ENCODE results near the gene TSR1.

TSR1 gene

DNA sequence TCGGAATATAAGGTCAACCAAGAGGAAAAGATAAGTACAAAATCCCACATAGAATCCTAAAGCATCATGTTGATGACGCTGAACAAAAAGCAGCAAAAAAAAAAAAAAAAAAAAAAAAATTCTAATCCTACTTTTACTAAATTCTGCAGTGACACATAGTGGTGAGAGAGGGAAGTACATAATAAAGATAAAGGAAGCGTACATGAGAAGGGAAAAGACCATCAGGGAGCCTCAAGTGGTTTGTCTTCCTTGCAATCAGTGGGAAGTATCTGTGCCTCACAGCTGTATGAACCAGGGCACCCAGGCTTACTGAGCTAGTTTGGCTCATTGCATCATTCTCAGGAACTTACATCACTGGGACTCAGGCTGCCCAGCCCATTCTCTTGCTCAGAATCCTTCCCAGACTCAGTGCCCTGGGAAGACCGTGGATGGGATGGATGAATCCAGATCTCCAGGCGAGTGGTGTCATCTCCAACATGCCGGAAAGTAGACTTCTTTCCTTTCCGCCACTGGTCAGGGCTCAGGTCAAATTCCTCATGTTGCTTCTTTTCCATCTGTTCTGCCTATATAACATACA lies 53.9 kb downstream of the TSR1 start:
- H3K4me3 ChIP-seq (ENCODE audit: insufficient read depth, low read length, poor library complexity, severe bottlenecking), result no peak overlapping the region
- H4K20me1 ChIP-seq (ENCODE audit: low read depth, low read length), result no peaks in the 10 kb centered on the region
- H3K4me2 ChIP-seq (ENCODE audit: low read depth, low read length, poor library complexity, severe bottlenecking), result no peak overlapping the region
- no peak overlapping the region for H3K27ac ChIP-seq (ENCODE audit: low read depth, low read length)
- TF ChIP-seq EZH2phosphoT487 (conservative IDR thresholded peaks at IDR 0.05; ENCODE audit: low read length), result no peak
- TF ChIP-seq, protein P1, sequence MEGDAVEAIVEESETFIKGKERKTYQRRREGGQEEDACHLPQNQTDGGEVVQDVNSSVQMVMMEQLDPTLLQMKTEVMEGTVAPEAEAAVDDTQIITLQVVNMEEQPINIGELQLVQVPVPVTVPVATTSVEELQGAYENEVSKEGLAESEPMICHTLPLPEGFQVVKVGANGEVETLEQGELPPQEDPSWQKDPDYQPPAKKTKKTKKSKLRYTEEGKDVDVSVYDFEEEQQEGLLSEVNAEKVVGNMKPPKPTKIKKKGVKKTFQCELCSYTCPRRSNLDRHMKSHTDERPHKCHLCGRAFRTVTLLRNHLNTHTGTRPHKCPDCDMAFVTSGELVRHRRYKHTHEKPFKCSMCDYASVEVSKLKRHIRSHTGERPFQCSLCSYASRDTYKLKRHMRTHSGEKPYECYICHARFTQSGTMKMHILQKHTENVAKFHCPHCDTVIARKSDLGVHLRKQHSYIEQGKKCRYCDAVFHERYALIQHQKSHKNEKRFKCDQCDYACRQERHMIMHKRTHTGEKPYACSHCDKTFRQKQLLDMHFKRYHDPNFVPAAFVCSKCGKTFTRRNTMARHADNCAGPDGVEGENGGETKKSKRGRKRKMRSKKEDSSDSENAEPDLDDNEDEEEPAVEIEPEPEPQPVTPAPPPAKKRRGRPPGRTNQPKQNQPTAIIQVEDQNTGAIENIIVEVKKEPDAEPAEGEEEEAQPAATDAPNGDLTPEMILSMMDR (IDR thresholded peaks at IDR 0.05; ENCODE audit: insufficient read depth, low read length, poor library complexity, severe bottlenecking), result no peak
- no peaks in the 10 kb centered on the region for H3K9me3 ChIP-seq (ENCODE audit: insufficient read depth, low read length)
- no peak overlapping the region for H2AFZ ChIP-seq (ENCODE audit: low read depth, low read length, severe bottlenecking)
- H3K9ac ChIP-seq (ENCODE audit: low read length), result no peak overlapping the region
- H3K79me2 ChIP-seq (ENCODE audit: insufficient read depth, low read length), result no peaks in the 10 kb centered on the region
- no peaks in the 10 kb centered on the region for H3K9me2 ChIP-seq (replicated peaks; ENCODE audit: insufficient read depth, low read length)
- H3K27me3 ChIP-seq (ENCODE audit: low read length), result no peaks in the 10 kb centered on the region
- peaks cover 4% of the 10 kb centered on the region; the same call in 1 of the 2 replicates for H3K36me3 ChIP-seq (ENCODE audit: low read length)
- H3F3A ChIP-seq (ENCODE audit: insufficient read depth), result peaks cover 9% of the 10 kb centered on the region; the same call in 1 of the 2 replicates

DNA sequence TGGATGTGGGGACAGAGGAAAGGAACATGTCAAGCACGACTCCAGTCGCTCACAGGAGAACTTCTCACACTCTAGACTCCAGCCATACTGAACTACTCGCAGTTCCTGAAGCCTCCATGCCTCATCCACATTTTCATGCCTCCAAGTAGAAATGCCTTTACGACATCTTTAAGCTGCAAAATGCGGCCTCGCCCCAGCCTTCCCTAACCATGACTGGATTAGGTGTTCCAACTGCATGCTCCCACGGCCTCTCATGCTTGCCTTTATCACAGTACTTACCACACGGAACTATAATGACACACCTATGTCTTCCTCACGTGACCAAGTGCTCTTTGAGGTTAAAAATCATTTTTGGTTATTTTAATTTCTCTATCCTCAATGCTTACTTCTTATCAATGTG lies 56.5 kb downstream of the TSR1 start:
- TF ChIP-seq, protein P1 (IDR thresholded peaks at IDR 0.05; ENCODE audit: insufficient read depth, low read length, poor library complexity, severe bottlenecking), result no peak
- TF ChIP-seq EZH2phosphoT487 (conservative IDR thresholded peaks at IDR 0.05; ENCODE audit: low read length), result no peak
- no peaks in the 10 kb centered on the region for H3K79me2 ChIP-seq (ENCODE audit: insufficient read depth, low read length)
- H3F3A ChIP-seq (ENCODE audit: insufficient read depth), result peaks cover 3% of the 10 kb centered on the region; the same call in 1 of the 2 replicates
- H4K20me1 ChIP-seq (ENCODE audit: low read depth, low read length), result no peaks in the 10 kb centered on the region
- no peak overlapping the region for H3K9ac ChIP-seq (ENCODE audit: low read length)
- H3K4me3 ChIP-seq (ENCODE audit: insufficient read depth, low read length, poor library complexity, severe bottlenecking), result no peak overlapping the region
- peaks cover 4% of the 10 kb centered on the region; the same call in 1 of the 2 replicates for H3K36me3 ChIP-seq (ENCODE audit: low read length)
- no peak overlapping the region for H2AFZ ChIP-seq (ENCODE audit: low read depth, low read length, severe bottlenecking)
- no peak overlapping the region for H3K4me2 ChIP-seq (ENCODE audit: low read depth, low read length, poor library complexity, severe bottlenecking)
- no peaks in the 10 kb centered on the region for H3K9me3 ChIP-seq (ENCODE audit: insufficient read depth, low read length)
- no peaks in the 10 kb centered on the region for H3K9me2 ChIP-seq (replicated peaks; ENCODE audit: insufficient read depth, low read length)
- H3K27ac ChIP-seq (ENCODE audit: low read depth, low read length), result no peak overlapping the region
- H3K27me3 ChIP-seq (ENCODE audit: low read length), result no peaks in the 10 kb centered on the region

DNA sequence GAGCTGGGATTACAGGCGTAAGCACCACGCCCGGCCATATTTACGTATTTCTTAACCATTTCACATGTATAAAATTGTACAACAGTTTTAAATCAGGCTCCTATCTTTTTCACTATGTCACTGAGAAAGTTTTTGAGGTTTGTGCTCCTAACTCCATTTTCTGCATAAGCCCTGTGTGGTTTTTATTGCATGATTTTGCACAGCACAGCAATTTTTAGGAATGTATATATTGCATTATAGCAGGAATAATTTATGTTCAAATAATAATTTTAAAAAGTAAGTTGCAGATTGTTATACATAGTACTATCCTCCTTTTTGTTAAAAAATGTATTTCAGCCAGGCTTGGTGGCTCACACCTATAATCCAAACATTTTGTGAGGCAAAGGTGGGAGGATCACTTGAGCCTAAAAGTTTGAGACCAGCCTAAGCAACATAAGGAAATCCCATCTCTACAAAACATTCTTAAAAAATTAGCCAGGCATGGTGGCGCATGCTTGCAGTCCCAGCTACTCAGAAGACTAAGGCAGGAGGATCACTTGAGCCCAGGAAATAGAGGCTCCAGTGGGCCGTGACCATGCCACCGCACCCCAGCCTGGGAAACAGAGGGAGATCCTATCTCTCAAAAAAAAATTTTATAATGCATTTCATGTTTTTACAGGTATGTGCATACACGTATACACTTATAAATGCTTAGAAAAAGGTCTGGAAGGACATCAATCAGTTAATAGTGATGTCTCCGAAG lies 58.7 kb downstream of the TSR1 start:
- Histone ChIP-seq H3K9ac (ENCODE audit: low read length) (no peak overlapping the region), H3K27me3 (ENCODE audit: low read length) (no peaks in the 10 kb centered on the region), H3K36me3 (ENCODE audit: low read length) (peaks cover 4% of the 10 kb centered on the region; the same call in 1 of the 2 replicates), H3K9me2 (replicated peaks; ENCODE audit: insufficient read depth, low read length) (no peaks in the 10 kb centered on the region), H3K9me3 (ENCODE audit: insufficient read depth, low read length) (no peaks in the 10 kb centered on the region), H3K4me2 (ENCODE audit: low read depth, low read length, poor library complexity, severe bottlenecking) (no peak overlapping the region), H3K4me3 (ENCODE audit: insufficient read depth, low read length, poor library complexity, severe bottlenecking) (no peak overlapping the region), H2AFZ (ENCODE audit: low read depth, low read length, severe bottlenecking) (no peak overlapping the region), H3K79me2 (ENCODE audit: insufficient read depth, low read length) (no peaks in the 10 kb centered on the region), H3K27ac (ENCODE audit: low read depth, low read length) (no peak overlapping the region), H3F3A (ENCODE audit: insufficient read depth) (no peaks in the 10 kb centered on the region), H4K20me1 (ENCODE audit: low read depth, low read length) (no peaks in the 10 kb centered on the region)
- TF ChIP-seq, protein P1 (IDR thresholded peaks at IDR 0.05; ENCODE audit: insufficient read depth, low read length, poor library complexity, severe bottlenecking), result no peak
- TF ChIP-seq EZH2phosphoT487 (conservative IDR thresholded peaks at IDR 0.05; ENCODE audit: low read length), result no peak

Measured in SU-DHL-6 (cell line).